Lower leg skin (tissue), 4 donors: ENCODE data around the gene ELP2. TPM values are rescaled to one million over a fixed set of nuclear protein-coding genes. Genes with fewer than 3 reads are reported as not detected.

Experiments used
- DNase-seq, 2 donors: peaks; one replicate each; pipeline ENCODE4 v3.0.0-alpha.2; 2019; ENCODE audit warnings: low spot score in 2 of 2
- H3K4me3 ChIP-seq: fragments of 200-600 bp; sonication (generic); 2 replicates; pipeline ENCODE4 v1.5.1; 2017; ENCODE audit warnings: mild to moderate bottlenecking, low read depth; ENCODE audit not compliant: poor library complexity, severe bottlenecking
- CTCF ChIP-seq, 3 donors: fragments of 450-650 bp; IDR thresholded peaks; one replicate each; pipeline ENCODE4 v1.5.1; 2016; ENCODE audit warnings: antibody characterized with exemption in 3 of 3, mild to moderate bottlenecking in 3 of 3, moderate library complexity in 2 of 3
- POLR2A ChIP-seq, 2 donors: fragments of 450-650 bp; IDR thresholded peaks; one replicate each; pipeline ENCODE4 v1.6.1; 2016 to 2017; ENCODE audit warnings: antibody characterized with exemption in 2 of 2, mild to moderate bottlenecking in 1 of 2, moderate library complexity in 1 of 2
- WGBS, 2 donors: methylation state at CpG; one replicate each; pipeline ENCODE4 v1.1.5; 2018; 5-methylcytosine and 5-hydroxymethylcytosine counted together
- intact Hi-C: fragments of 100-400 bp; cut with DNase I; formaldehyde crosslinking; loops from one replicate; pipeline ENCODE4 v1.15.0; 2023; ENCODE audit warnings: low total_unique reads
- total RNA-seq, 4 donors: library from RNA; depleted of rRNA; stranded (reverse); fragments of >200 nt; gene quantifications; one replicate each; pipeline ENCODE4 v1.1.0, GENCODE V29; 2016

The ELP2 gene
- total RNA-seq, 4 donors from 2014 or later = 52.6 to 67.6 (median 59.7) TPM

GRCh38 chr18:36153771-36154170 lies 24.1 kb downstream of the ELP2 start:
- H3K4me3 ChIP-seq = no peak overlapping the region
- DNase-seq = no peak
- 82 to 89% methylated on average over 2 of the region's 2 CpGs for WGBS, 2 donors
- TF ChIP-seq CTCF (IDR thresholded peaks at IDR 0.05) = no peak
- TF ChIP-seq POLR2A (IDR thresholded peaks at IDR 0.05) = no peak
- intact Hi-C loops = no loop called here

GRCh38 chr18:36155851-36156757 lies 26.4 kb downstream of the ELP2 start:
- no peak overlapping the region for H3K4me3 ChIP-seq
- no peak for DNase-seq
- whole genome bisulfite sequencing, 2 donors = 91 to 95% methylated on average over 7 of the region's 7 CpGs
- TF ChIP-seq CTCF (IDR thresholded peaks at IDR 0.05) = no peak
- TF ChIP-seq POLR2A (IDR thresholded peaks at IDR 0.05) = no peak
- intact Hi-C loops = no loop called here

GRCh38 chr18:36157441-36157840 lies 27.7 kb downstream of the ELP2 start:
- no peak overlapping the region for H3K4me3 ChIP-seq
- DNase-seq = no peak
- intact Hi-C loops = no loop called here
- TF ChIP-seq CTCF (IDR thresholded peaks at IDR 0.05) (no peak), POLR2A (IDR thresholded peaks at IDR 0.05) (no peak)

- TF ChIP-seq CTCF (IDR thresholded peaks at IDR 0.05) (no peak), POLR2A (IDR thresholded peaks at IDR 0.05) (no peak)
- 81 to 82% methylated on average over 5 of the region's 5 CpGs for WGBS, 2 donors
- DNase-seq = no peak
- intact Hi-C loops = no loop called here
- no peak overlapping the region for H3K4me3 ChIP-seq
Measured at GRCh38 chr18:36158266-36158867, 28.7 kb downstream of the ELP2 start.

GRCh38 chr18:36160959-36161371 lies 31.3 kb downstream of the ELP2 start:
- DNase-seq = no peak
- WGBS, 2 donors = 78 to 81% methylated on average over 4 of the region's 4 CpGs
- no peak overlapping the region for H3K4me3 ChIP-seq
- TF ChIP-seq CTCF (IDR thresholded peaks at IDR 0.05) (no peak), POLR2A (IDR thresholded peaks at IDR 0.05) (no peak)
- intact Hi-C loops = no loop called here
